ENCODE data around the gene TTBK1. TPM values are rescaled to one million over a fixed set of nuclear protein-coding genes. Genes with fewer than 3 reads are reported as not detected.

The TTBK1 gene
- polyA plus RNA-seq, 1 donor from 2014 or later, result 4.2 TPM

- no peaks in the 10 kb centered on the region for H3K27me3 ChIP-seq (ENCODE audit: insufficient read depth, low read depth, low read length)
- H3K36me3 ChIP-seq (ENCODE audit: insufficient read depth, low read length), result no peaks in the 10 kb centered on the region
- H3F3A ChIP-seq (ENCODE audit: insufficient read depth, low read length, poor library complexity, severe bottlenecking), result no peaks in the 10 kb centered on the region
Observed at GRCh38 chr6:43202451-43202850, 40.8 kb upstream of the TTBK1 start.

GRCh38 chr6:43203029-43203717, 40.1 kb upstream of the TTBK1 start:
- Histone ChIP-seq H3K27ac (ENCODE audit: low read length) (no peak overlapping the region), H3K27me3 (ENCODE audit: insufficient read depth, low read depth, low read length) (no peaks in the 10 kb centered on the region), H3K9ac (ENCODE audit: low read length) (no peak overlapping the region), H3K9me2 (ENCODE audit: insufficient read depth, low read length) (no peaks in the 10 kb centered on the region), H3F3A (ENCODE audit: insufficient read depth, low read length, poor library complexity, severe bottlenecking) (no peaks in the 10 kb centered on the region), H3K9me3 (ENCODE audit: low read length) (no peaks in the 10 kb centered on the region), H3K79me2 (replicated peaks; ENCODE audit: insufficient read depth, low read length) (no peaks in the 10 kb centered on the region), H3K4me3 (ENCODE audit: low read length) (no peak overlapping the region), H4K20me1 (ENCODE audit: insufficient read depth) (no peaks in the 10 kb centered on the region), H3K36me3 (ENCODE audit: insufficient read depth, low read length) (no peaks in the 10 kb centered on the region), H3K4me2 (ENCODE audit: low read length) (no peak overlapping the region), H2AFZ (ENCODE audit: low read depth, low read length) (no peak overlapping the region)
- no peak for TF ChIP-seq EP300 (conservative IDR thresholded peaks at IDR 0.05; ENCODE audit: poor library complexity, severe bottlenecking)
- no peak for TF ChIP-seq POLR2AphosphoS5 (IDR thresholded peaks at IDR 0.05)
- no peak for TF ChIP-seq REST (IDR thresholded peaks at IDR 0.05; ENCODE audit: borderline replicate concordance)
- TF ChIP-seq SMC3 (conservative IDR thresholded peaks at IDR 0.05; ENCODE audit: poor library complexity), result no peak
- TF ChIP-seq EZH2 (IDR thresholded peaks at IDR 0.05; ENCODE audit: borderline replicate concordance, insufficient read depth, low read length, poor library complexity, severe bottlenecking), result no peak
- no peak for TF ChIP-seq TAF1 (IDR thresholded peaks at IDR 0.05; ENCODE audit: low read depth)
- TF ChIP-seq MXI1 (conservative IDR thresholded peaks at IDR 0.05; ENCODE audit: poor library complexity, severe bottlenecking), result no peak
- no peak for TF ChIP-seq RAD21 (conservative IDR thresholded peaks at IDR 0.05)

More at GRCh38 chr6:43202451-43202850, 40.8 kb upstream of the TTBK1 start:
- no peaks in the 10 kb centered on the region for H4K20me1 ChIP-seq (ENCODE audit: insufficient read depth)
- TF ChIP-seq POLR2AphosphoS5 (IDR thresholded peaks at IDR 0.05), result no peak
- no peak for TF ChIP-seq MXI1 (conservative IDR thresholded peaks at IDR 0.05; ENCODE audit: poor library complexity, severe bottlenecking)
- TF ChIP-seq RAD21 (conservative IDR thresholded peaks at IDR 0.05), result no peak
- no peak for TF ChIP-seq REST (IDR thresholded peaks at IDR 0.05; ENCODE audit: borderline replicate concordance)
- no peak for TF ChIP-seq TAF1 (IDR thresholded peaks at IDR 0.05; ENCODE audit: low read depth)
- no peak for TF ChIP-seq EP300 (conservative IDR thresholded peaks at IDR 0.05; ENCODE audit: poor library complexity, severe bottlenecking)
- no peak for TF ChIP-seq SMC3 (conservative IDR thresholded peaks at IDR 0.05; ENCODE audit: poor library complexity)
- TF ChIP-seq EZH2 (IDR thresholded peaks at IDR 0.05; ENCODE audit: borderline replicate concordance, insufficient read depth, low read length, poor library complexity, severe bottlenecking), result no peak
- no peak for TF ChIP-seq CTCF (IDR thresholded peaks at IDR 0.05; ENCODE audit: poor library complexity, severe bottlenecking)
- H3K9me3 ChIP-seq (ENCODE audit: low read length), result no peaks in the 10 kb centered on the region
- H3K9ac ChIP-seq (ENCODE audit: low read length), result no peak overlapping the region
- no peak overlapping the region for H2AFZ ChIP-seq (ENCODE audit: low read depth, low read length)
- no peak overlapping the region for H3K4me3 ChIP-seq (ENCODE audit: low read length)
- no peak overlapping the region for H3K4me2 ChIP-seq (ENCODE audit: low read length)
- no peaks in the 10 kb centered on the region for H3K79me2 ChIP-seq (replicated peaks; ENCODE audit: insufficient read depth, low read length)
- H3K9me2 ChIP-seq (ENCODE audit: insufficient read depth, low read length), result no peaks in the 10 kb centered on the region
- H3K27ac ChIP-seq (ENCODE audit: low read length), result no peak overlapping the region

Data from neural cell (in vitro differentiated cells).